GM19452 (cell line): ENCODE measurements around the gene ZFAND3.

ENCODE experiments used
- ATAC-seq: cut with Tn5 transposase; IDR thresholded peaks from one replicate; pipeline ENCODE4 v1.9.1; 2021; ENCODE audit not compliant: unreplicated experiment

ZFAND3 gene

DNA sequence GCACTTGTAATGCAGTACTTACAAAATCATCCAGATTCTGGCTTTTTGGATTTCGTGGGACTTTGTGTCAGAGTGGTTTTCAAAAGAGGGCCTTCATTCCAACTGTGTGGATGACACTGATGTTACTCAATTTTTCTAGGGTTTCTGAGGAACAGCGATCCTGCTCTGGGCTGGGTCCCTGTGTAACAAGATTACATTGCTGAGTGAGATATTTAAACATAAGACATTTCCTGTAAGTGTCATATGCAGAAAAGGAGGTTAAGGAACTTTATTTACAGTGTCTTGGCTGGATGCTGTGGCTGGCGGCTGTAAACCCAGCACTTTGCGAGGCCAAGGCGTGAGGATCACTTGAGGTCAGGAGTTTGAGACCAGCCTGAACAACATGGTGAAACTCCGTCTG is 6.7 kb downstream of the ZFAND3 start:
- ATAC-seq: no peak

DNA sequence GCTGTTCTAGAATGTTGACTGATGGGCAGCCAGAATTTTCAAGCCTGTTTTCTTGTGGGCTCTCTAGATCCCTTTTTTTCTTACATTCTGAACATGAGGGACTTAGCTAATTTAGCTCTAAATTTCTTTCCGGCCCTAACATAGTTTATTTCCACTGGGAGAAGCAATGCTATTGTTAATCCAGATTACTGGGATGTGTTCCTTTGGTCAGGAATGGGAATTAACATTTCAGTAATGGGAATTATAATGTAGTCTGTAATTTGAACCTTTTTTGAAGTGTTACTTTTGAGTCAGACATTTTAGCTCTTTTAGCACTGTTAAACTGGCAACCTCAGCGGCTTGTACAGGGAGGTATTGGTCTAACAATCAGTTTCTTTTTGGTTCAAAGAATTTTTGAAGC is 7.5 kb downstream of the ZFAND3 start:
- ATAC-seq: no peak

DNA sequence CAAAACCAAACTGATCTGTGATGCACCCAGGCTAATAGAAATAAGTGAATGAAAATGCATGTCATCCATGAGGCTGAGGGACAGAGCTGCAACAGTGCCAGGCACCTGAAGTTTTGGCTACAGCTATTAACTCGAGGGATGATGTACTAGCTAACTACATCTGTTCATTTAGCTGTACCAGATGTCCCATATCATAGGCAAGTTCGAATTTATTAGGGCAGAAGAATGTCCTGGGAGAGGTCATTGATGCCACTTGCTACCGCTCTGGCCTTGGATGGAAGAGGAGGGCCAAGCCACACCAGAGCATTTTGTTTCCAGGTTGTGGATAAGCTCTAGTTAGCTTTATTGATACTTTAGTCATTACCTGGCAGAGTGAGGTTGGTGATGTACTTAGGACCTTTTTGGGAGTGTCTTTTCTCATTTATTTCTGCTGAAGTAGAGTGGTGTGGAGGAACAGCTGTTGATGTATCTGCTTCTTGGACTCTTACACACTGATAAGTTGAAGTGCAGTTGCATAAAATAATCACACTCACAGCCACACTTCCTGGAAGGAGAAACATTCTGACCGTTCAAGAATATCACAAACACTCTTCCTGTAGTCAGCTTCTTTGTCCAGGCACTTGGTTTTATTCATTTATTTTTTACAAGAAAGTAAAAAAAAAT is 8.2 kb downstream of the ZFAND3 start:
- no peak for ATAC-seq

DNA sequence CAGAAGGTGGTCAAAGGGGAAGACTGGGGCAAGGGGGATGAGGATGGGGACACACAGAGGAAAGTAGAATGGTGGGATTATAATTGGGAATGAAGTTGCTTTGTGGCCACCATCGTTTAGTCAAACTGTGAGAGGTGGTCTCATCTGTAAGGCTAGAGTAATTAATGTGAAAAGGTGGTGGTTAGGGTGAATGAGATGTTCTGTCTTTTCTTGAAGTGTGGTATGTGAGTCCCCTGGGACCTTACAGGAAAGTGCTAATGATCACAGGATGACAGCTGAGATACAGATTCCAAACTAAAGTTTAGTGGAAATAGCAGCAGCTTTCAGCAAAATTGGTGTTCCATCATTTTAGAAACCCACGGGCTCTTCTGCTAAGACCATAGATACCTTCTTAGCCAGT is 10.7 kb downstream of the ZFAND3 start:
- no peak for ATAC-seq

DNA sequence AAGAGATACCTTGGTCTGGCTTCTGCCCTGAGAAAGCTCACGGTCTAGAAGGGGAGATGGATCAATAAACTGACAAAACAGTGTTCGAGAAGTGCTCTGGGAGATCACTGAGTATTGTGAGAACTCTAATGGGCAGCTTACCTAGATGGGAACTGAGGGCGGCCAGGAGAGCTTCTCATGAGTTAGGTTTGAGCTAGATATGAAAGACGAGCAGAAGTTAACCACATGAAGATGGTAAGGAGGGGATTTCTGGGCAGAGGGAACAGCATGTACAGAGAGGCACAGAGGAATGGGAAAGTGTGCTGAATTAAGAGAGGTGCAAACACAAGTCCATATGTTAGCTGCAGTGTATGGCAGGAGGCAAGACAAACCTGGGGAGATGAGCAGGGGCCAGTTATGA is 11.9 kb downstream of the ZFAND3 start:
- ATAC-seq: no peak

DNA sequence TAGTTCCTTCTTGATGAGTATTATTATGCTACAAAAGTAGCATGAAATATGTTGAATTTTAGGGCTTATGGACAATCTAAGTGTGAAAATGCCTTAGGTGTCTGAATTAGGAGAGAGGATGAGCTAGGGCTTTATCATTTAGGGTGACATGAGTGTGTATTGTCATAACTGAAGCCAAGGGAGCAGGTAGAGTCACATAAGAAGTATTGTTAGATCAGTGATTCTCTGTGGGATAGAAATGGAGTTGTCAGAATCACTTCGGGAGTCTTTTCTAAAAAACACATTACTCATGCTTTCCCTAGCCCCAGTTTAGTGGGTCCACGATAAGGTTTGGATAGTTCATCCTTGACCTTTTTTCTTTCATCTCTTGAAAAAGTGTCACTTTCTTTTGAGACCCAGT is 16.4 kb downstream of the ZFAND3 start:
- no peak for ATAC-seq

DNA sequence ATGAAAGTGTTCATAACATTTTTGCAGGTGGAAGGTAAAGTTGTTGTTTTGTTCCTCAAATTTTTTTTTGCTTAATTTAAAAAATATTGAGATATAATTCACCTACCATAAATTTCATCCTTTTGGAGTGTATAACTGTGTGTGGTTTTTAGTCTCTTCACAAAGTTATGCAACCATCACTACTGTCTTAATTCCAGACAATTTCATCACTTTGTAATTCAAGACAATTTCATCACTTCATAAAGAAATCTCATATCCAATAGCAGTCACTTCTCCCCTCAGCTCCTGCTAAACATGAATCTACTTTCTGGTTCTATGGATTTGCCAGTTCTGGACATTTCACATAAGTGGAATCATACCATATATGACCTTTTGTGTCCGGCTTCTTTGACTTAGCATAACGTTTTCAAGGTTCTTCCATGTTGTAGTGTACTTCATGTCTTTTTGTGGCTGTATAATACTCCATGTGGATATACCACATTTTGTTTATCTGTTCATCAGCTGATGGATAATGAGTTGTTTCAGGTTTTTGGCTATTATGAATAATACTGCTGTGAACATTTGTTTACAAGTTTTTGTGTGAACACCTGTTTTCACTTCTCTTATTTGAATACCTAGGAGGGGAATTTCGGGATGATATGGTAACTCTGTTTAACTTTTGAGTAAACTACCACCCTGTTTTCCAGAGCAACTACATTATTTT is 18.8 kb downstream of the ZFAND3 start:
- no peak for ATAC-seq

DNA sequence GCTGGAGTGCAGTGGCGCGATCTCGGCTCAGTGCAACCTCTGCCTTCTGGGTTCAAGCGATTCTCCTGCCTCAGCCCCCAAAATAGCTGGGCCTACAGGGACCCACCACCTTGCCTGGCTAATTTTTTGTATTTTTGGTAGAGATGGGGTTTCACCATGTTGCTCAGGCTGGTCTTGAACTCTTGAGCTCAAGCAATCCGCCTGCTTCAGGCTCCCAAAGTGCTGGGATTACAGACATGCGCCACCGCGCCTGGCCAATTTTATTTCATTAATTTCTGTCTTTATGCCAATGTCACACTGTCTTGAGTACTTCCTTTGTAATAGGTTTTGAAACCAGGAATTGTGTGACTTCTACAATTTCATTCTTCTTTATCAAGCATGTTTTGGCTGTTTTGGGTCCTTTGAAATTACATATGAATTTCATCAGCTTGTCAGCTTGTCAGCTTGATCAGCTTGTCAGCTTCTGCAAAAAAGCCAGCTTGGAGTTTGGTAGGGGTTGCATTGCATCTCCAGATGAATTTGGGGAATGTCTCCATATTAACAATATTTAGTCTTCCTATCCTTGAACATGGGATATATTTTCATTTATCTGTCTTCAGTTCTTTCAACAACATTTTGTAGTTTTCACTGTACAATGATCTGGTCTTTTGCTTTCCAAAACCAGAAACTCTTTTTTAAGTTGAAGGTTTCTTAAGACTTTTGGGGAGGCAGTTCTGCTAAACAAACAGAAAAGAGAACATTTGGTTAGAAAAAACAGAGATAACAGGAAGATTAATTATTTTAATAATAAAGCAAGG is 20.8 kb downstream of the ZFAND3 start:
- no peak for ATAC-seq

DNA sequence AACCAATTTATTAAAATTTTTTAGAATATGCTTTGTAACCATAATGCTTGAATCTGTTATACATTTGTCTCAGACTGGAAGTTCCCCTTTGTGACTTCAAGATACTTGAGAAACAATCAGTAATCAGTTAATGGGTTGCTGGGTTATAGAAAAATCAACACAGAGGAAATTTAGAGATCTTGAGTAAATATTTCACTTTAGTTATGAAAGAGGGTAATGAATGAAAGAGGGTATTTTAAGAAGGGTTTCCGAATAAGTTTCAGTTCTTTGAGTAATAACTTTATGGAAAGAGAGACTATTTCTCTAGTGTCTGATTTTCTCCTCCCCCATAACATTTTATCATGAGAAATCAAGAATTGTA is 21.4 kb downstream of the ZFAND3 start:
- no peak for ATAC-seq

DNA sequence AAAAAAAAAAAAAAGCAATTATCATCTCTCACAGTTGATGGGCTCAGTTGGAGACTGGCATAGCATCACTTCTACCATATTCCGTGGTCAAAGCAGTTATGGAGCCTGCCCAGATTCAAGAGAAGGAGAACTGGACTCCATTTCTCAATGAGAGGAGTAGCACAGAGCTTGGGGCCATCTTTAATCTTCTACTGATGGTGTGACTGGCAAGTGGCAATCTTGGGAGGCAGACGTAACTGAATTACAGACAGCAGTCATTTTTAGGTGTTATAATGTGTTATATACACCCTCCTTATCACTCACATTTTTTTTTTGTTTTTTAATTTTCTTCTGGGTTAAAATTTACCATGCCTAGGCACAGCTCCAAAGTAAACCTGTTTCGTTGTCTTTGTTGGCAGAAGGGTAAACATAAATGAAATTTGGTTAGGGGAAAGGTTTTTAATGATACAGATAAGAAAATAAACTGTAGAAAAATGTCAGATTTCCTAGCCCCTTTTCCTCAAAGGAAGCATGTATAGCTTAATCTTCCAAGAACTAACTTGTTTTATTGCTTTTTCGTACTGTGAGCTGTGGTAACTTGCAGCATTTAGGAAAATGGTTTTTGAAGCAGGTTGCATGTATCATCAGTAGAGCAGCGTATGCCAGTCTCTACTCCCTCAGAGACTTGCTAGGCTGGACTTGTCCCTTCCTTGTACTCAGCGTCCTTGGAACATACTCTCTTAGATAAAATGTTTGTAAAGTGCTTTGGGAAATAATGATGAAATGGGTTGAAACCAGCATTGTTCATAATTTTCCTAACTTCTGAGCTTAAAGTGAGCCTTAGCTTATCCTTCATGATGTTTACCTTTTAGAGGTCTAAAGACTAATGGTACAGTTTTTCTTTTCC is 25.7 kb downstream of the ZFAND3 start:
- no peak for ATAC-seq

DNA sequence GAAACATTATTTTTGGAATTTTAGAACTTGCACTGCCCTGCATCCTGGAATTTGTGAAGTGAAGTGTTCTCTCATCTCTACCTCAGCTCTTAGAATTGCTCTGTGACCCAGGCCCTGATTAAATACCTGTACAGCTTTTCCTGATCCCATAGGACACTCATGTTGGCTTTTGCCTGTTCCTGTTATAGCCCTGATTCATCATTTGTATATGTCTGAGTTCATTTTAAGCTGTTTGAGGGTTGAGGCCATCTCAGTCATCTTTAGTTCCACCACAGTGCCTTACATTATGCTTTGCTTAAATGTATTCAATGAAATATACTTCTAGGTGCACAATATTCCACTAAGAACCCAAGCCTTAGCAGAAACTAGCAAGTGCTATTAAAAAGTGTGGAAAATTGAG is 26.4 kb downstream of the ZFAND3 start:
- no peak for ATAC-seq

DNA sequence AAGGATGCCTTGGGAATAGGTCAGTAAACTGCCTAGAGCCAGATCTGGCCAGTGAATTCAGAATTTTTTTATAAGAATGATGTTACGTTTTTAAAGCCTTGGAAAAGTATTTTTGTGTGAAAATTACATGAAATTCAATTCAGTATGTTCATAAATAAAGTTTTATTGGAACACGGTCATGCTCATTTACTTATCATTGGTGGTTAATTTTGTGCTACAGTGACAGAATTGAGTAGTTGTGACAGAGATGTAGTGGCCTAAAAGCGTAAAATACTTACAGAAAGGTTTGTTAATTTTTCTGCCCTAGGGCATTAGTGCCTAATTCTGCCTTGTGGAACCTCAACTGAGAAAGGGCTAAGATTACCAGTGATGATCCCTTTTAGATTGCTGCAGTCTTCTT is 28.2 kb downstream of the ZFAND3 start:
- ATAC-seq: no peak

DNA sequence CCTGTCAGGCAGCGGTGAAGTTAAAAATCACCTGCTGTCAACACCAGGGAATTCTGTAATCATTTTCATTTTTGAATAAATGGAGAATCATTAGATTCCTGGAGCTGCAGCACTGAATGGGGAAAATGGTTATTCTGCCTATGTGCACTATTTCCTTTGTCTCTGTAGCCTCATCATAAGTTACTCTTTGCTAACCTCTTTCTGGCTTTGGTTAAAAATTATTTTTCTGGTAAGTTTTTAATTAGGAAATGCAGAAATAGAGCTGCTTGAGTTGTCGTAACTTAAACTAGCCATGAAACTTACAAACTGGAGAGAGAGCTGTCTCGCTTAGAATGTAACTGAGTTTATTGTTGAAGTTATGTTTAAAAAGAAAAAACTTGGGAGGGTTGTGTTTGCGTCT is 28.8 kb downstream of the ZFAND3 start:
- ATAC-seq: no peak

DNA sequence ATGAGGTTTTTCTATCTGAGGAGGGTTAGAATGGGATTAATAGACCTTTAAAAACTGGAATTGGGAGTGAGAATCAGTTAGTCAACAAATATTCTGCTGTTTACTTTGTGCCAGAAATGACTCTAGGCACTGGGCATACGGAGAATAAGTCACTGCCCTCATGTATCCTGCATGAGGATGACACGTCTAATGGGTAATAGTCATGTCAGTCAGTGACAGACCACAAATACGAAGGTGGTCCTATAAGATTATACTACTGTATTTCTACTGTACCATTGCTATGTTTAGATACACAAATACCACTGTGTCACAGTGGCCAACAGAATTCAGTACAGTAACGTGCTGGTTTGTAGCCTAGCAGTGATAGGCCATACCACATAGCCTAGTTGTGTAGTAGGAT is 30.7 kb downstream of the ZFAND3 start:
- ATAC-seq: no peak

DNA sequence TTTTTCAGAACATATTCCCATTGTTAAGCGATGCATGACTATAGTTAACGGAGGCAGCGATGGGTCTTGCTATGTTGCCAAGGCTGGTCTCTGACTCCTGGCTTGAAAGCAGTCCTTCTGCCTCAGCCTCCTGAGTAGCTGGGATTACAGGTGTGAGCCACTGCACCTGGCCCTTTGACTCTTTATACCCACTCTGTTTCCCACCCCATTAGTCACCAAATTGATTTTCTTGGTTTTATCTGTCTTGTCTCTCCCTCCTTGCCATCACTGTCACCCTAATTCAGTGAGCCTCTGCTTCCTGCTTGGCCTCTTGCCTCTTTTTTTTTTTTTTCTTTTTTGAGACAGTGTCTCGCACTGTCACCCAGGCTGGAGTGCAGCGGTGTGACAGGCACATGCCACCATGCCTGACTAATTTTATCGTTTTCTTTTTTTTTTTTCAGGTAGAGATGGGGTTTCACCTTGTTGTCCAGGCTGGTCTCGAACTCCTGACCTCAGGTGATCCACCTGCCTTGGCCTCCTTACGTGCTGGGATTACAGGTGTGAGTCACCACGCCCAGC is 31.3 kb downstream of the ZFAND3 start:
- ATAC-seq: no peak

DNA sequence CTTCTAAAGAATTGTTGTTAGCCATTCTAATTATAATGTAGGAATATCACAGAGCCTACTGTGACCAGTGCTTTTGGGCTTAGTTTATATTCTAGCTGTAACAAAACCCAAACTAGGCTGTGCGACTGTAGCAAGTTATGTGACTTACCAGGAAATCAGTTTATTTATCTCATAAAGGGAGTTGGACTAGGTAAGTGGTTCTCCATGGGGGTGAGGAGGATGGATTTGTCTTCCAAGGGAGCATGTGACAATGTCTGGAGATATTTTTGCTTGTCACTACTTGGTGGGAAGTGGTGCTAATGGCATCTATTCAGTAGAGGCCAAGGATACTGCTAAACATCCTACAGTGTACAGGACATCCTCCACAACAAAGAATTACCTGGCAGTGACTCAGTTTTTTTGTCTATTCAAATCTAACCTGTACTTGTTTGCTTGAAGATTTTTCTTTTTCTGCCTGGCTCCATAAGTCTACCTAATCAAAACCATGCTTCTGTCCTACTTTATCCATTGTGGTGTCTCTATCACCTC is 32.5 kb downstream of the ZFAND3 start:
- no peak for ATAC-seq

DNA sequence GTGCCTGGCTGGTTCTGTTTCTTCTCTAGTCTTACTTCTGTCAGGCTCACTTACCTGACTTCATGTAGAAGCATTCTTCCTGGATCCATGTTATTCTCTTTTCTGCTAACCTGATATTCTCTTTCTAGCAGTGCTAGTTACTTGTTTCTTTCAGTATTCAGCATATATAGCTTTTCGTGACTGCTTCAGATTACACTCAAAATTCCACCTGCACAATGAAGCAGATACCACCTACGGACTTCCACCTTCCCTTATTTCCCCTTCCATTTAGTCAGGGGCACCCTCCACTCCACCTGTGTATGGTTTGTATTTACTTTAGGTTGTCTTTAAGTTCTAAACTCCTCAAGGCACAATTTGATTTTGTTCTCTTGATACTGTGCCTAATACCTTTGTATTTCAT is 36.8 kb downstream of the ZFAND3 start:
- ATAC-seq: no peak

DNA sequence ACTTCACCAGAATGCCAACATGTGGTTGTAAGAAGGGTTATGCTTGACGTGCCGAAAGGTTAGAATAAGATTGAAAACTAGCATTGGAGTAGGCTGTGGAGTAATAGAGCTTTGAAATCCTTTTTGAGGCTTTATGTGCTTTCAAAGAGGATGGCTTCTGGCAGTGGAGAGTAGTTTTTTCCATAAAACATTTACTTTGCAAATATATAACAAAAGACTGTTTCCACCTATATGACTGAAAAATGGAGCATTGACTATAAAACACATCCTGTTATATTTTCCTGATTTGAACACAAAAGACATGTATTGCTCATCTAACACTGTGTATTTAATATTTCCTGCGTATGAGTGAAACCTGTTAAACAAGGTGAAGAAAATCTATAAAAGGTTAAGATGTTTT is 38.8 kb downstream of the ZFAND3 start:
- no peak for ATAC-seq

DNA sequence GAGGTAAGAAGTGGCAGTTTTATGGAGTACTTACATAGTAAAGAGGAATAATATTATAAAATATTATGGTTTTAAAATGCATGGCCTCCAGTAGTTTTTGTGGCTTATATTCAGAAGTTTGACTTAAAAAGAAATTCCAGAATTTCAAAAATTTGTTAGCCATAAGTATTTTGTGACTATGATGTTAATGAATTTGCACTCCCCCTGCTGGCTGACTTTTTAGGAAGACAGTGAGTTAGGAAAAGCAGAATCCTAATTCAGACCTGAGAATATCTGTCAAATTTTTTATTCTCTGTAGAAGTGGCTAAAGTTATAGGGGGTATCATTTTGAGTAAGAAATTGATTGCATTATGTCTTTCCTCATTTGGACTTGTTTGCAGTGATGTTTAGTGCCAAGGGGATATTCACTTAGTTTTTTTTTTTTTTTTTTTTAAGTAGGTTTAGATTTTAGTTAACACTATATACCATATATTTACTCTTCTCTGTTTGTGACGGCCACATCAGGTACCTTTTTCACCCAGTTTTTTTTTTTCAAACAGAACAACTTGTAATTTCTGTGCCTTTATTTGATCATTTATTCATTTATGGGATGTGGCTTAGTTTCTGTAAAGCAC is 40.8 kb downstream of the ZFAND3 start:
- no peak for ATAC-seq

DNA sequence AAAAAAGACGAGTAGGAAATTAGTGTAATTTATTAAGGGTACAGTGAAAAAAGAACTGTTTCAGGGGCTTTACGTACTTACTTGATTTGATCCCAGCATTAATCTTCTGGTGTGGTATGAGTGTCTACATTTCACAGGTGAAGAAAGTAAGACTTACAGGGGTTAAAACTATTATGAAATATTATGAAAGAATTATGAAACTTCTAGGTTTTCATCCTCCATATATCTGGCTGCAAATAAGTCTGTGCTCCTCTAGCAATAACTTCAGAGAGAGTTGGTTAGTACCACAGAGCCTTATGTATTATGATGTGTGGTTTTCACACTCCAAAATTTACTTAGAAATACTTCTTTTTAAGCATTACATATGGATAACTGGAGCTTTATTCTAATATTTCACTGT is 41.9 kb downstream of the ZFAND3 start:
- ATAC-seq: no peak
